ENCODE results near the gene SRCAP.

Gene SRCAP

DNA sequence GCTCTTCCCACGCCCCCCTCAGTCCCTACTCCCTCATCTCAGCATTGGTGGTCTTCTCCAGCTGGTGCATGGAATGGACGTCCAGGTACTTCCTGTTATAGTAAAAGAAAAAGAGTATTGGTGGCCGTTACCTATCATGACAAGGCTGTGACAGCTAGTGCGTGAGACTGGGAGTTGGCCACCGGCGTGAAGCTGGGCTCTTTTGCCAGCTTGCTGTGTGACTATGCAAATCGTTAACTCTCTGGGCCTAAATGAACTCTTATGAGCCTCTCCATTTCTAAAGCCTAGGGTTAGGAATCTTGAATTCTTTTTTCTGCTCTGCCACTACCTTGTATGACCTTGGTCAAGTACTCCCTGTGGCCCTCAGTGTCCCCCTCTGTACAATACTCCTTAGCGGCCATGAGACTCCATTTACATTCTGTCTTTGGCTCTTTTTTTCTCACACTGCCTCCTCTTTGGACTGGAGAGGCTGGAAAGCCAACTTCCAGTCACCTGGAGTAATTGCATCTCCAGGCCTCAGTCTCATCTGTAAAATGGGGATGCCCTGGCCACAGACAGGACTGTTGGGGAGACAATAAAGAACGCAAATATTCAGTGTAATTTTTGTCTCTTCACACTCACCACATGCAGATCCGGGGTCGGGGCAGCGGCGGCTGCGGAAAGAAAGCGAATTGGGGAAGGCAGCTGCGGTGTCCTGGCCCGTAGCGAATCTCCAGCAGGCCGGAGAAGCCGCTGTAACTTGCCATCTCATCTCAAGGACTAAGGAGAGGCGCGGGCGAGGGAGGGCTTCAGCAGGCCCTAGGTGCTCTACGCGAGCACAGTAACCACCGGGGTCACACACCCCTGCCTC lies 61.8 kb downstream of the SRCAP start:
- no peak for DNase-seq

- DNase-seq = peak; percentile 39
Observed at GRCh38 chr16:30761427-30761927, 62.5 kb downstream of the SRCAP start.

- DNase-seq = peak; percentile 92
Observed at GRCh38 chr16:30761928-30762902, 63.2 kb downstream of the SRCAP start, which contains the start of the genes CFAP119 and RNF40. TSS of gene CFAP119 (minus strand) at chr16:30762062. CDS start at chr16:30761748, 314 bp downstream. TSS of gene RNF40 (plus strand) at chr16:30762322. CDS start at chr16:30762546, 224 bp downstream.

DNA sequence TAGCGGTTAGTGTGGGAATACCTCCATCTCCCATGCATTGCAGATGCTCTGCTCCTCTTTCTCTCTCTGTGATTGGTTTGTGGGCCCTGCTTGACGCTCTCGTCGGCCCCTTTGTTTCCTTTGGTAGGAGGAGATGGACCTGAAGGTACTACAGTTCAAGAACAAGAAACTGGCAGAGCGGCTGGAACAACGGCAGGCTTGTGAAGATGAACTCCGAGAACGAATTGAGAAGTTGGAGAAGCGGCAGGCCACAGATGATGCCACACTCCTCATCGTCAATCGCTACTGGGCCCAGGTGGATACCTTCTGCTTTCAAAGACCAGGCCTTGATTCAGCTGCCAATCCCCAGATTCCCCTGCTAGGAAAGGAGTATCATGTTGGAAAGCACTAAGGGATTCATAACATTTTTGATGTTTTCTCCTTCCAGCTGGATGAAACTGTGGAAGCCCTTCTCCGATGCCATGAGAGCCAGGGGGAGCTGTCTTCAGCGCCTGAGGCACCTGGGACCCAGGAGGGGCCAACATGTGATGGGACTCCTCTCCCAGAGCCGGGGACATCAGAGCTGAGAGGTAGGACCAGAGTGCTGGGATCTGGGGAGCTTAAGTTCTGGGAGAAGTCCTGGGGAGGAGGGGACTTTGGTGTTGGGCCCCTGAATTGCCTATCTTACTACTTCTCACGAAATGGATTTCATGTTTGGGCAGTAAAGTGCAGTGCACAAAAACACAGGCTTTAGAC lies 64.2 kb downstream of the SRCAP start:
- DNase-seq = no peak

DNA sequence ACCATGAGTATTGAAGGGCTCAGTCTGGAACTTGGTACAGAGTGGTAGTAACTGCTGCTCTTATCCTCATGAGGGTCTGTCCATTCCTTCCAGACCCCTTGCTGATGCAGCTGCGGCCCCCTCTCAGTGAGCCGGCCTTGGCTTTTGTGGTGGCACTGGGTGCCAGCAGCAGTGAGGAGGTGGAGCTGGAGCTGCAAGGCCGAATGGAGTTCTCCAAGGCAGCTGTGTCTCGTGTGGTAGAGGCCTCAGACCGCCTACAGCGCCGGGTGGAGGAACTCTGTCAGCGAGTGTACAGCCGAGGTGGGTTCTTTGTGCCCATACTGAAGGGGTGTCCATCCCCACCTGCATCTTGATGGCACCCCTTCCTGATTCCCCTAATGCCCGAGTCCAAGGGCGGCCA lies 65.1 kb downstream of the SRCAP start:
- no peak for DNase-seq

DNA sequence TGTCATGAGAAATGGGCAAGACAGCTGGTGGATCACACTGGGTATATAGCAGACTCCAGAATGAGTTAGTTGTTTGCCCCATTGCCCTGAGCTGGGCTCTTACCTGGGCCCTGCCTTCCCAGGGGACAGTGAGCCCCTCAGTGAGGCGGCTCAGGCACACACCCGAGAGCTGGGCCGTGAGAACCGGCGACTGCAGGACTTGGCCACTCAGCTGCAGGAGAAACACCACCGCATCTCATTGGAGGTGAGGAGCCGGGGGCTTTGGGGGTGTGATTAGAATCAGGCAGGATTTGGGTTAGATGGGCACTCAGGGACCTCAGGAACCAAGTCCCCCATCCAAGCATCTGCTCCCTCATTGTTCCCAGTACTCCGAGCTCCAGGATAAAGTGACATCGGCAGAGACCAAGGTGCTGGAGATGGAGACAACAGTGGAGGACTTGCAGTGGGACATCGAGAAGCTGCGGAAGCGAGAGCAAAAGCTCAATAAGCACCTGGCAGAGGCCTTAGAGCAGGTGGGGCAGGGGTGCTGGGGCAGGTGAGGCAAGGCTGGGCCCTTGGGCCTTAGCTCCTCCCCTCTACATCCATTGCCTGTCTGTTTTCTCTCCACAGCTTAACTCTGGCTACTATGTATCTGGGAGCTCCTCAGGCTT lies 66.0 kb downstream of the SRCAP start:
- DNase-seq = no peak

- DNase-seq = no peak
Observed at GRCh38 chr16:30766206-30766932, 67.4 kb downstream of the SRCAP start.

GRCh38 chr16:30766933-30767284 lies 67.9 kb downstream of the SRCAP start:
- no peak for DNase-seq

- DNase-seq = peak; percentile 50
Observed at GRCh38 chr16:30767767-30768465, 68.9 kb downstream of the SRCAP start.

GRCh38 chr16:30768583-30769181 lies 69.7 kb downstream of the SRCAP start:
- no peak for DNase-seq

DNA sequence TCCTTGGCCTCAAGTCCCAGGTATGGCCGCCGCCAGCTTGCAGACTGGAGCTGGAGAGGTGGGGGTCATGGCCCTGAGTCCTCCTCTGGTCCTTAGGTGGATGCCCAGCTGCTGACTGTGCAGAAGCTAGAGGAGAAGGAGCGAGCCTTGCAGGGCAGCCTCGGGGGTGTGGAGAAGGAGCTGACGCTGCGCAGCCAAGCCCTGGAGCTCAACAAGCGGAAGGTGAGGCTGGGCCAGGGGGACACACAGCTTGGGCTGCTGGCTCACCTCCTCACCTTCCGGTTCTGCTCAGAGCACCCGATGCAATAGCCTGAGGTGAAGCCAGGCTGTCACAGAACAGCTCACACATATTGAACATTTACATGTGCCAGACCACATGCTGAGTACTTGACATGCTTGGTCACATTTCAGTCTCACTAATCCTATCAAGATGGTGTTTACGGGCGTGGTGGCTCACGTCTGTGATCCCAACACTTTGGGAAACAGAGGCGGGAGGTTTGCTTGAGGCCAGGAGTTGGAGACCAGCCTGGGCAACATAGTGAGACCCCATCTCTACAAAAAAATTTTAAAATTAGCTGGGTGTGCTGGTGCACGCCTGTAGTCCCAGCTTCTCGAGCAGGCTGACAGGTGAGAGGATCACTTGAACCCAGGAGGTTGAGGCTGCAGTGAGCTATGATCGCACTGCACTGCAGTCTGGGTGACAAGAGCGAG lies 70.6 kb downstream of the SRCAP start:
- DNase-seq = no peak

- no peak for DNase-seq
Observed at GRCh38 chr16:30771726-30772125, 72.8 kb downstream of the SRCAP start.

GRCh38 chr16:30773826-30774225 lies 74.9 kb downstream of the SRCAP start:
- DNase-seq = no peak

DNA sequence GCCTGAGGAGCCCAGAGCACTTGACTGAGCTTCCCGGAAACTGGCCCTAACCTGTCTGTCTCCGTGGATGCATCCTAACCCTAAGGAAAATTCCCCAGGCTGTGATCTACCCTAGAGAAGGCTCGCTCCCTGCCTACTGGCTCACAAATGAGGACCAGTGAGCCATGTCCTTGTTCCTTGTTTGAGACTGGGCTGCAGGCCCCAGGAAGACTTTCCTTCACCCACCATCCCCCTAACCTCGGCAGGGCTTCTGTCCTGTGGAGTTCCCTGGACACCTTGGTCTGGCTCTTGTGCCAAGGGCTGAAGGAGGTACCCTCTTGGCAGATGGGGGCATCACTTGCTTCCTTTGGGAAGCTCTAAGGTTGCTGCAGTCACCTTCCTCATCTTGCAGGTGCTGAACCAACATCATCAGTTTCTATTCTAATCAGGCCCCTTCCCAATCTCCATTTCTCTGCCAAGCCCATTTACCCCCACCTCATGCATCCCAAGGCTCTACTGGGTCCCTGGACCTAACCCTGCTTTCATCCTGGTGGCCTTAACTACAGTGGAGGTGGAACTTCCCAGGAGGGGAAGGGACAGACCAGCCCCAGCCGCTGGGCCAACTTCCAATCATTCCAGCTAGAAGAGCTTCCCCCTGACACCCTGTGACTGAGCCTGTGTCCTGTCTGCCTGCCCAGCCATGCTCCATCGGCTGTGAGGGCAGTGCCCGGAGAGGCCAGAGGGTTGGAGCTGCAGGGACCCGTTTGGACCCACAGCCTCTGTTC lies 75.6 kb downstream of the SRCAP start:
- no peak for DNase-seq

DNA sequence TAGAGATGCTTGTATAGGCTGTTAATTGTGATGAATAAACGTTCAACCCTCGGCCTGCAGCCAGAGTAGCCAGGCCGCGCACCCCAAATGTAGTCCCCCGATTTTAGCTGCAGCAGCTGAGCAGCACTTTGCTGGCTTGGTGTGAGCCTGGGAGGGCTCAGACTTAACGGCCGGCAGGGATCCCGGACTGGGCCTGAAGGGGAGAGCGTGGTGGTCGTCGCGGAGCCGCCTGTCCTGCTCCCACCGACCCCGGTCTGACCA lies 76.1 kb downstream of the SRCAP start:
- no peak for DNase-seq

GRCh38 chr16:30775392-30776188 lies 76.6 kb downstream of the SRCAP start:
- peak; percentile 29 for DNase-seq

DNA sequence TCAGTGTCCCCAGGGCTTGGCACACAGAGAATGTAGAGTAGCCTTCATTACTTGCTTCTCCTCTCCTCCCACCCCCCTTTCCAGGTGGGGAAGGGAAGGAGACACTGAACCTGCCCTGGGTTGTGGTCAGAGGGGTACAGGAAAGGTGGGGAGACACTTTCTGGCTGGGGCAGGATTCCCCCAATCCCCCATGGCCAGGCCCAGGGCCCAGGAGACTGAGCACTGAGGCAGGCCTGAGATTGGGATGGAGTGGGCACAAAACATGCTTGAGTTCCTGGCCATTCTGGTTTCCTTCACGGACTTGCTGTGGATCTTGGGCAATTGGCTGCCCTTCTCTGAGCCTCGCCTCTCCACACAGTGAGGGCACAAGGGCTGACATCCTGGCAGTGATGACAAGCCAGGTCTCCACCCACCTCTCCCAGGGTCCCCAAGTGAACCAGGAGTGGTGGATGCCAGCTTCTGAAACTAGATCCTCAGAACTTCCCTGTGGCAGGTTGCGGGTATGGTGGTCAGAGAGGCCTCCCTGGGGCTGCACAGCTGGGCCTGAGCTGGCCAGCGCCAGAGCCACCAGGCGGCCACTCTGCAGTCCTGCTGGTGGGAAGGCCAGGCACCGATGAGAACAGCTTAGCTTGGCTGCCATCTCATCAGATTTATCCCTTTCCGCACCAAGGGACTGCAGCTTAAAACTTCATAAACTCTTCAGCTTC lies 78.8 kb downstream of the SRCAP start:
- DNase-seq = no peak

Data from activated gamma-delta T cell treated with Interleukin-2 at 50 U/mL for 16 hours (primary cell).